Hepatocyte (in vitro differentiated cells): ENCODE data around the gene DBNDD2. TPM values are rescaled to one million over a fixed set of nuclear protein-coding genes. Genes with fewer than 3 reads are reported as not detected.

Experiments used
- DNase-seq: peaks from one replicate; pipeline ENCODE4 v3.0.0-alpha.2; 2016; ENCODE audit warnings: low spot score
- H2AFZ ChIP-seq: fragments of 200-600 bp; sonication (generic); 2 replicates; pipeline ENCODE4 v1.6.0; 2016; ENCODE audit warnings: antibody characterized with exemption, mild to moderate bottlenecking
- H3K27ac ChIP-seq: fragments of 200-600 bp; sonication (generic); 2 replicates; pipeline ENCODE4 v1.5.1; 2016; ENCODE audit warnings: mild to moderate bottlenecking
- H3K27me3 ChIP-seq: fragments of 200-600 bp; sonication (generic); 2 replicates; pipeline ENCODE4 v1.6.1; 2016
- H3K36me3 ChIP-seq: fragments of 200-600 bp; sonication (generic); replicated peaks from 2 replicates; pipeline ENCODE4 v1.5.1; 2016; ENCODE audit warnings: low read depth; ENCODE audit not compliant: insufficient read depth
- H3K4me1 ChIP-seq: fragments of 200-600 bp; sonication (generic); 2 replicates; pipeline ENCODE4 v1.5.1; 2016; ENCODE audit warnings: mild to moderate bottlenecking, moderate library complexity; ENCODE audit not compliant: insufficient read depth
- H3K4me2 ChIP-seq: fragments of 200-600 bp; sonication (generic); 2 replicates; pipeline ENCODE4 v1.6.0; 2016
- H3K4me3 ChIP-seq: fragments of 200-600 bp; sonication (generic); 2 replicates; pipeline ENCODE4 v1.5.1; 2016; ENCODE audit warnings: mild to moderate bottlenecking
- H3K79me2 ChIP-seq: fragments of 200-600 bp; sonication (generic); 2 replicates; pipeline ENCODE4 v1.6.0; 2017; ENCODE audit warnings: mild to moderate bottlenecking
- H3K9me2 ChIP-seq: fragments of 200-600 bp; sonication (generic); replicated peaks from 2 replicates; pipeline ENCODE4 v1.6.0; 2017; ENCODE audit warnings: mild to moderate bottlenecking; ENCODE audit not compliant: insufficient read depth
- H3K9me3 ChIP-seq: fragments of 200-600 bp; sonication (generic); 2 replicates; pipeline ENCODE4 v1.5.1; 2016; ENCODE audit warnings: low read depth, mild to moderate bottlenecking
- H4K20me1 ChIP-seq: fragments of 200-600 bp; sonication (generic); 2 replicates; pipeline ENCODE4 v1.6.0; 2016; ENCODE audit warnings: mild to moderate bottlenecking; ENCODE audit not compliant: insufficient read depth, poor library complexity, severe bottlenecking
- EZH2 ChIP-seq: fragments of 200-600 bp; sonication (generic); IDR thresholded peaks from 2 replicates; pipeline ENCODE4 v1.6.1; 2016; ENCODE audit warnings: antibody characterized with exemption, mild to moderate bottlenecking, borderline replicate concordance
- EZH2phosphoT487 ChIP-seq: fragments of 200-600 bp; sonication (generic); IDR thresholded peaks from one replicate; pipeline ENCODE4 v1.6.1; 2018; ENCODE audit warnings: antibody characterized with exemption, mild to moderate bottlenecking, low read depth, moderate library complexity; ENCODE audit not compliant: unreplicated experiment, severe bottlenecking
- WGBS: methylation state at CpG from one replicate; pipeline ENCODE4 v1.1.6; 2016; ENCODE audit warnings: low lambda C conversion rate; ENCODE audit errors: missing lambda C conversion rate; 5-methylcytosine and 5-hydroxymethylcytosine counted together
- polyA plus RNA-seq: library from polyadenylated mRNA; unstranded; fragments of >200 nt; fragmentation: Nextera tagmentation; extraction: Ambion mirVana; gene quantifications from 2 replicates; pipeline ENCODE4 v1.2.1, GENCODE V29; 2016
- total RNA-seq: library from RNA; depleted of rRNA; stranded (reverse); fragments of >200 nt; gene quantifications from 2 replicates; pipeline ENCODE4 v1.2.3, GENCODE V29; 2014
- TF ChIP-seq, protein P1 (sequence below): fragments of 200-600 bp; sonication (generic); IDR thresholded peaks from 2 replicates; pipeline ENCODE4 v1.5.1; 2016; ENCODE audit warnings: antibody characterized with exemption, mild to moderate bottlenecking; ENCODE audit not compliant: poor library complexity

Gene DBNDD2
- total and polyA plus RNA-seq, 2 experiments from 2014 or later = 11.1 to 12.8 TPM

DNA sequence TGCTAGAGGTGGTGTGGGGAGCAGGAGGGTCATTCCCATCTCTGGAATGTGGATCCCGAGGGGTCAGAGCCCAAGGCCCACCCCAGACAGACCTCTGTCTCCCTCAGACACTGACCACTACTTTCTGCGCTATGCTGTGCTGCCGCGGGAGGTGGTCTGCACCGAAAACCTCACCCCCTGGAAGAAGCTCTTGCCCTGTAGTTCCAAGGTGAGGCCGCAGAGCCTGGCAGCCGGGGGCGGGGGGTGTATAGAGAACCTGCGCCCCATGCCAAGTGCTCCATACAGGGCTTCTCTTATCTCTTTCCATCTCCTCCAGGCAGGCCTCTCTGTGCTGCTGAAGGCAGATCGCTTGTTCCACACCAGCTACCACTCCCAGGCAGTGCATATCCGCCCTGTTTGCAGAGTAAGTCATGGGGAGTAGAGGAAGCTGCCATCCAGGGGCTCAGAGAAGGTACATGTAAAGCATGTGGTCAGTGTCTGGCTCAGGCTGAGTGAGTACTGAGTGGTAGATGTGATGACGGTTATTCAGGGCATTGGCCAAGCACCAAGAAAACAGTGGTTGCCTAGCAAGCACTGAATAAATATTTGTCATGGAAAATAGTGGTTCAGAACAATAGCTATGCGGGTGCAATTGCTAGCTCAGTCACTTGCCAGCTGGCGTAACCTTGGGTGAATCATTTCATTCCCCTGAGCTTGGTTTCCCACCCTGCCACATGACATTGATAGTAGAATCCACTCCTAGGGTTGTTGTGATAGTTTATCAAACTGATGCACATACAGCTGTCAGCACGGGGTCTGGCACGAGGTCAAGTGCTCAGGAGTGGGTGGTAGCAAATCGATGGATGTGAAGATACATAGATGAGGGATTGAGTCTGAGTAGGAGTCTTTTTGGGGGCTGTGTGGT lies 11.4 kb downstream of the DBNDD2 start:
- Histone ChIP-seq H3K9me3 (no peaks in the 10 kb centered on the region), H3K4me2 (no peak overlapping the region), H4K20me1 (no peaks in the 10 kb centered on the region), H3K36me3 (no peaks in the 10 kb centered on the region), H3K27me3 (no peaks in the 10 kb centered on the region), H3K79me2 (peaks cover 21% of the 10 kb centered on the region), H2AFZ (no peak overlapping the region), H3K4me3 (no peak overlapping the region), H3K4me1 (peaks cover 12% of the 10 kb centered on the region), H3K27ac (no peak overlapping the region), H3K9me2 (no peaks in the 10 kb centered on the region)
- TF ChIP-seq EZH2phosphoT487 = no peak
- no peak for TF ChIP-seq EZH2
- TF ChIP-seq, protein P1, sequence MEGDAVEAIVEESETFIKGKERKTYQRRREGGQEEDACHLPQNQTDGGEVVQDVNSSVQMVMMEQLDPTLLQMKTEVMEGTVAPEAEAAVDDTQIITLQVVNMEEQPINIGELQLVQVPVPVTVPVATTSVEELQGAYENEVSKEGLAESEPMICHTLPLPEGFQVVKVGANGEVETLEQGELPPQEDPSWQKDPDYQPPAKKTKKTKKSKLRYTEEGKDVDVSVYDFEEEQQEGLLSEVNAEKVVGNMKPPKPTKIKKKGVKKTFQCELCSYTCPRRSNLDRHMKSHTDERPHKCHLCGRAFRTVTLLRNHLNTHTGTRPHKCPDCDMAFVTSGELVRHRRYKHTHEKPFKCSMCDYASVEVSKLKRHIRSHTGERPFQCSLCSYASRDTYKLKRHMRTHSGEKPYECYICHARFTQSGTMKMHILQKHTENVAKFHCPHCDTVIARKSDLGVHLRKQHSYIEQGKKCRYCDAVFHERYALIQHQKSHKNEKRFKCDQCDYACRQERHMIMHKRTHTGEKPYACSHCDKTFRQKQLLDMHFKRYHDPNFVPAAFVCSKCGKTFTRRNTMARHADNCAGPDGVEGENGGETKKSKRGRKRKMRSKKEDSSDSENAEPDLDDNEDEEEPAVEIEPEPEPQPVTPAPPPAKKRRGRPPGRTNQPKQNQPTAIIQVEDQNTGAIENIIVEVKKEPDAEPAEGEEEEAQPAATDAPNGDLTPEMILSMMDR = no peak
- no peak for DNase-seq
- 93% methylated on average over 17 of the region's 17 CpGs for WGBS

DNA sequence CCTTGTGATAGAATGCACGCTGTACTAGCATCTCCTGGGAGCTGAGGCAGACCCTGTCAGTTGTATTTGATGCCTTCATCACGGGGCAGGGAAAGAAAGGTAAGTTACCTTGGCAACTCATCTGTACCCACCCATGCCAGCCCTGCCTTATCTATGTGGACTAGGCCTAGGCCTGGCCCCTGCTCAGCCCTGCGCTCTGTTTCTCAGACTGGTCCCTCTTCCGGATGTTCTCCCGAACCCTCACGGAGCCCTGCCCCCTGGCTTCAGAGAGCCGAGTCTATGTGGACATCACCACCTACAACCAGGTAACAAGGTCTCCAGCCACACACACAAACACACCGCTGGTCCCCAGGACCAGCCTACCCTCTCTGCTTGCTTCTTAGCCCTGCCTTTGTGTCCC lies 12.0 kb downstream of the DBNDD2 start:
- no peak overlapping the region for H3K27ac ChIP-seq
- peaks cover 12% of the 10 kb centered on the region for H3K4me1 ChIP-seq
- H3K4me2 ChIP-seq = no peak overlapping the region
- 97% methylated on average over 8 of the region's 8 CpGs for WGBS
- no peak for DNase-seq
- H2AFZ ChIP-seq = no peak overlapping the region
- no peaks in the 10 kb centered on the region for H4K20me1 ChIP-seq
- TF ChIP-seq EZH2phosphoT487 (no peak), EZH2 (no peak)
- TF ChIP-seq, protein P1 = no peak
- no peak overlapping the region for H3K4me3 ChIP-seq
- no peaks in the 10 kb centered on the region for H3K36me3 ChIP-seq
- no peaks in the 10 kb centered on the region for H3K9me3 ChIP-seq
- no peaks in the 10 kb centered on the region for H3K27me3 ChIP-seq
- H3K9me2 ChIP-seq = no peaks in the 10 kb centered on the region
- peaks cover 21% of the 10 kb centered on the region for H3K79me2 ChIP-seq

GRCh38 chr20:45423700-45424099 lies 15.6 kb downstream of the DBNDD2 start:
- H3K4me2 ChIP-seq = no peak overlapping the region
- H3K36me3 ChIP-seq = no peaks in the 10 kb centered on the region
- H3K27ac ChIP-seq = no peak overlapping the region
- no peaks in the 10 kb centered on the region for H4K20me1 ChIP-seq
- no peak for TF ChIP-seq EZH2phosphoT487
- TF ChIP-seq EZH2 = no peak
- TF ChIP-seq, protein P1 = no peak
- H2AFZ ChIP-seq = no peak overlapping the region
- no peak for DNase-seq
- H3K4me3 ChIP-seq = no peak overlapping the region
- no peaks in the 10 kb centered on the region for H3K27me3 ChIP-seq
- no peaks in the 10 kb centered on the region for H3K9me2 ChIP-seq
- no peaks in the 10 kb centered on the region for H3K9me3 ChIP-seq
- 94% methylated on average over 2 of the region's 2 CpGs for WGBS
- H3K79me2 ChIP-seq = no peaks in the 10 kb centered on the region
- no peaks in the 10 kb centered on the region for H3K4me1 ChIP-seq
